Liver (tissue), 9 donors: Measurements from ENCODE around the gene CHMP5. TPM values are rescaled to one million over a fixed set of nuclear protein-coding genes. Genes with fewer than 3 reads are reported as not detected.

Experiments
- DNase-seq: peaks from one replicate; pipeline ENCODE4 v3.0.0-alpha.2; 2017; ENCODE audit warnings: low spot score
- H3K27ac ChIP-seq, 2 donors: one replicate each; pipeline ENCODE4 v1.7.0; 2013; ENCODE audit warnings: inconsistent platforms in 2 of 2, low read length in 2 of 2, control low read depth in 1 of 2, low read depth in 1 of 2, mild to moderate bottlenecking in 1 of 2
- H3K27me3 ChIP-seq, 4 donors: one replicate each; pipeline versions ENCODE4 v1.6.1 to v1.7.0; 2013; ENCODE audit warnings: low read length in 3 of 4, inconsistent platforms in 1 of 4, mild to moderate bottlenecking in 1 of 4, moderate library complexity in 1 of 4; ENCODE audit not compliant: control insufficient read depth in 4 of 4, insufficient read depth in 4 of 4
- H3K36me3 ChIP-seq, 4 donors: one replicate each; pipeline versions ENCODE4 v1.6.1 to v1.7.0; 2013; ENCODE audit warnings: low read length in 3 of 4, mild to moderate bottlenecking in 3 of 4, low read depth in 1 of 4, moderate library complexity in 1 of 4; ENCODE audit not compliant: control insufficient read depth in 4 of 4, insufficient read depth in 3 of 4
- H3K4me1 ChIP-seq, 4 donors: one replicate each; pipeline versions ENCODE4 v1.6.1 to v1.7.0; 2013; ENCODE audit warnings: low read length in 3 of 4, mild to moderate bottlenecking in 3 of 4, moderate library complexity in 1 of 4; ENCODE audit not compliant: control insufficient read depth in 4 of 4, insufficient read depth in 4 of 4
- H3K4me3 ChIP-seq, 3 donors: one replicate each; pipeline versions ENCODE4 v1.6.1 to v1.7.0; 2013; ENCODE audit warnings: low read length in 3 of 3, control low read depth in 1 of 3, low read depth in 1 of 3, mild to moderate bottlenecking in 1 of 3
- H3K9ac ChIP-seq, 2 donors: one replicate each; pipeline ENCODE4 v1.7.0; 2013; ENCODE audit warnings: low read length in 2 of 2, mild to moderate bottlenecking in 2 of 2, moderate library complexity in 2 of 2, control low read depth in 1 of 2, low read depth in 1 of 2
- H3K9me3 ChIP-seq, 4 donors: one replicate each; pipeline versions ENCODE4 v1.6.1 to v1.7.0; 2013; ENCODE audit warnings: low read length in 3 of 4; ENCODE audit not compliant: control insufficient read depth in 4 of 4
- EGR1 ChIP-seq, 2 donors: IDR thresholded peaks; 2 replicates each; pipeline ENCODE4 v1.6.1; 2016 to 2018; ENCODE audit warnings: antibody characterized with exemption in 2 of 2, low read depth in 2 of 2
- FOXA1 ChIP-seq: IDR thresholded peaks from 2 replicates; pipeline ENCODE4 v1.6.1; 2016; ENCODE audit warnings: antibody characterized with exemption
- FOXA2 ChIP-seq: IDR thresholded peaks from 2 replicates; pipeline ENCODE4 v1.6.1; 2016; ENCODE audit warnings: antibody characterized with exemption
- GABPA ChIP-seq, 2 donors: IDR thresholded peaks in 1 of 2; conservative IDR thresholded peaks in 1 of 2; 2 replicates each; pipeline ENCODE4 v1.6.1; 2016; ENCODE audit warnings: antibody characterized with exemption in 2 of 2, mild to moderate bottlenecking in 1 of 2, moderate library complexity in 1 of 2
- HNF4G ChIP-seq: IDR thresholded peaks from 2 replicates; pipeline ENCODE4 v1.6.1; 2016; ENCODE audit warnings: antibody characterized with exemption
- JUND ChIP-seq, 2 donors: IDR thresholded peaks; 2 replicates each; pipeline ENCODE4 v1.6.1; 2016; ENCODE audit warnings: antibody characterized with exemption in 2 of 2
- NR2F2 ChIP-seq: IDR thresholded peaks from 2 replicates; pipeline ENCODE4 v1.6.1; 2016; ENCODE audit warnings: antibody characterized with exemption
- RAD21 ChIP-seq, 2 donors: IDR thresholded peaks; 2 replicates each; pipeline ENCODE4 v1.6.1; 2016; ENCODE audit warnings: antibody characterized with exemption in 2 of 2, mild to moderate bottlenecking in 2 of 2
- RXRA ChIP-seq, 2 donors: IDR thresholded peaks; 2 replicates each; pipeline ENCODE4 v1.6.1; 2017 to 2018; ENCODE audit warnings: antibody characterized with exemption in 2 of 2, mild to moderate bottlenecking in 1 of 2
- SP1 ChIP-seq: IDR thresholded peaks from 2 replicates; pipeline ENCODE4 v1.6.1; 2018; ENCODE audit warnings: antibody characterized with exemption, mild to moderate bottlenecking
- TAF1 ChIP-seq: conservative IDR thresholded peaks from 2 replicates; pipeline ENCODE4 v1.6.1; 2016; ENCODE audit warnings: antibody characterized with exemption, mild to moderate bottlenecking
- YY1 ChIP-seq: IDR thresholded peaks from 2 replicates; pipeline ENCODE4 v1.6.1; 2016; ENCODE audit warnings: antibody characterized with exemption, mild to moderate bottlenecking
- WGBS: extraction: QIAGEN DNeasy Blood & Tissue Kit; methylation state at CpG from one replicate; pipeline ENCODE4 v1.1.7; 2013; 5-methylcytosine and 5-hydroxymethylcytosine counted together
- polyA plus RNA-seq, 2 donors: library from polyadenylated mRNA; stranded (reverse) in 1 of 2; unstranded in 1 of 2; fragments of 200-250 nt in 1 of 2; fragments of >200 nt in 1 of 2; fragmentation: Nextera tagmentation in 1 of 2; extraction: Ambion mirVana in 1 of 2; gene quantifications; one replicate each; pipeline versions ENCODE4 v1.2.1 to v1.2.3, GENCODE V29; 2013 to 2015
- total RNA-seq, 2 donors: library from RNA; depleted of rRNA; stranded (reverse); fragments of >200 nt; gene quantifications; one replicate each; pipeline ENCODE4 v1.2.3, GENCODE V29; 2014
- TF ChIP-seq, protein P1 (sequence below): fragments of 150-350 bp; IDR thresholded peaks from 2 replicates; pipeline ENCODE4 v1.5.1; 2017; ENCODE audit warnings: improper control_type of control experiment, low read depth, low read length; ENCODE audit not compliant: missing input control
- TF ChIP-seq, protein P2 (sequence below): IDR thresholded peaks from 2 replicates; pipeline ENCODE4 v1.6.1; 2016; ENCODE audit warnings: antibody characterized with exemption, mild to moderate bottlenecking
- TF ChIP-seq, protein P3 (sequence below): IDR thresholded peaks from 2 replicates; pipeline ENCODE4 v1.6.1; 2016; ENCODE audit warnings: antibody characterized with exemption
- TF ChIP-seq, protein P4 (sequence below): IDR thresholded peaks from 2 replicates; pipeline ENCODE4 v1.6.1; 2016; ENCODE audit warnings: antibody characterized with exemption
- TF ChIP-seq, protein P5 (sequence below): IDR thresholded peaks from 2 replicates; pipeline ENCODE4 v1.6.1; 2016; ENCODE audit warnings: antibody characterized with exemption
- donor health status: healthy.
- donor health status: healthy.
- donor health status: healthy.
- donor health status: healthy.
- donor health status: healthy.

Gene CHMP5
- total and polyA plus RNA-seq, 4 donors = 23.2 to 34.8 (median 27.8) TPM

DNA sequence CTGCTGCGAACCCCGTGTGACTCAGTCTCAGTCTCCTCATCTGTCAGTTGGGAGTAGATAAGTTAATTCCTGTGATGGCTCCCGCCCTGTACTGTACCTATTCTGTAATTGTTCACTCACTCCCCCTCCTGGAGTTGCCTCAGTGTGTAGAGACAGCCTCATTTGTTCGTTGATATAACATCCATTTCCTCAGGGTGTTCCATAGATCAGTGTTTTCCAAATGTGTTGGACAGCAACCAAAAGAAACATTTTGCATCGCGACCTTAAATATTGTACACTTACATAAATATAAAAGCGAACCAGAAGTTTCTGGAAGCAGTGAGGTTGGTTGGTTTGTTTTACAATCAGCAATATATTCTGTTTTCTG, 26.2 kb downstream of the CHMP5 start:
- Histone ChIP-seq H3K9ac (peak overlapping the region; percentile 91 to 96), H3K4me3 (peak overlapping the region; percentile 55 to 92 (median 91)), H3K36me3 (peaks cover 0 to 11% (median 3%) of the 10 kb centered on the region in 4 donors), H3K9me3 (no peaks in the 10 kb centered on the region), H3K27me3 (no peaks in the 10 kb centered on the region), H3K4me1 (peaks cover 22 to 59% (median 43%) of the 10 kb centered on the region in 4 donors), H3K27ac (peak overlapping the region; percentile 99 to 100)
- no peak for TF ChIP-seq FOXA2
- TF ChIP-seq RXRA (IDR thresholded peaks at IDR 0.05) = no peak
- TF ChIP-seq EGR1 (IDR thresholded peaks at IDR 0.05; ENCODE audit: low read depth in 2 of 2) = no peak
- TF ChIP-seq, protein P1, sequence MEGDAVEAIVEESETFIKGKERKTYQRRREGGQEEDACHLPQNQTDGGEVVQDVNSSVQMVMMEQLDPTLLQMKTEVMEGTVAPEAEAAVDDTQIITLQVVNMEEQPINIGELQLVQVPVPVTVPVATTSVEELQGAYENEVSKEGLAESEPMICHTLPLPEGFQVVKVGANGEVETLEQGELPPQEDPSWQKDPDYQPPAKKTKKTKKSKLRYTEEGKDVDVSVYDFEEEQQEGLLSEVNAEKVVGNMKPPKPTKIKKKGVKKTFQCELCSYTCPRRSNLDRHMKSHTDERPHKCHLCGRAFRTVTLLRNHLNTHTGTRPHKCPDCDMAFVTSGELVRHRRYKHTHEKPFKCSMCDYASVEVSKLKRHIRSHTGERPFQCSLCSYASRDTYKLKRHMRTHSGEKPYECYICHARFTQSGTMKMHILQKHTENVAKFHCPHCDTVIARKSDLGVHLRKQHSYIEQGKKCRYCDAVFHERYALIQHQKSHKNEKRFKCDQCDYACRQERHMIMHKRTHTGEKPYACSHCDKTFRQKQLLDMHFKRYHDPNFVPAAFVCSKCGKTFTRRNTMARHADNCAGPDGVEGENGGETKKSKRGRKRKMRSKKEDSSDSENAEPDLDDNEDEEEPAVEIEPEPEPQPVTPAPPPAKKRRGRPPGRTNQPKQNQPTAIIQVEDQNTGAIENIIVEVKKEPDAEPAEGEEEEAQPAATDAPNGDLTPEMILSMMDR = no peak
- TF ChIP-seq GABPA (IDR thresholded peaks at IDR 0.05 in 1 of 2, conservative IDR thresholded peaks at IDR 0.05 in 1 of 2) = no peak
- TF ChIP-seq RAD21 (IDR thresholded peaks at IDR 0.05) = no peak
- TF ChIP-seq FOXA1 = no peak
- TF ChIP-seq NR2F2 = no peak
- TF ChIP-seq, protein P2, sequence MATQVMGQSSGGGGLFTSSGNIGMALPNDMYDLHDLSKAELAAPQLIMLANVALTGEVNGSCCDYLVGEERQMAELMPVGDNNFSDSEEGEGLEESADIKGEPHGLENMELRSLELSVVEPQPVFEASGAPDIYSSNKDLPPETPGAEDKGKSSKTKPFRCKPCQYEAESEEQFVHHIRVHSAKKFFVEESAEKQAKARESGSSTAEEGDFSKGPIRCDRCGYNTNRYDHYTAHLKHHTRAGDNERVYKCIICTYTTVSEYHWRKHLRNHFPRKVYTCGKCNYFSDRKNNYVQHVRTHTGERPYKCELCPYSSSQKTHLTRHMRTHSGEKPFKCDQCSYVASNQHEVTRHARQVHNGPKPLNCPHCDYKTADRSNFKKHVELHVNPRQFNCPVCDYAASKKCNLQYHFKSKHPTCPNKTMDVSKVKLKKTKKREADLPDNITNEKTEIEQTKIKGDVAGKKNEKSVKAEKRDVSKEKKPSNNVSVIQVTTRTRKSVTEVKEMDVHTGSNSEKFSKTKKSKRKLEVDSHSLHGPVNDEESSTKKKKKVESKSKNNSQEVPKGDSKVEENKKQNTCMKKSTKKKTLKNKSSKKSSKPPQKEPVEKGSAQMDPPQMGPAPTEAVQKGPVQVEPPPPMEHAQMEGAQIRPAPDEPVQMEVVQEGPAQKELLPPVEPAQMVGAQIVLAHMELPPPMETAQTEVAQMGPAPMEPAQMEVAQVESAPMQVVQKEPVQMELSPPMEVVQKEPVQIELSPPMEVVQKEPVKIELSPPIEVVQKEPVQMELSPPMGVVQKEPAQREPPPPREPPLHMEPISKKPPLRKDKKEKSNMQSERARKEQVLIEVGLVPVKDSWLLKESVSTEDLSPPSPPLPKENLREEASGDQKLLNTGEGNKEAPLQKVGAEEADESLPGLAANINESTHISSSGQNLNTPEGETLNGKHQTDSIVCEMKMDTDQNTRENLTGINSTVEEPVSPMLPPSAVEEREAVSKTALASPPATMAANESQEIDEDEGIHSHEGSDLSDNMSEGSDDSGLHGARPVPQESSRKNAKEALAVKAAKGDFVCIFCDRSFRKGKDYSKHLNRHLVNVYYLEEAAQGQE = no peak
- TF ChIP-seq TAF1 = no peak
- TF ChIP-seq, protein P3, sequence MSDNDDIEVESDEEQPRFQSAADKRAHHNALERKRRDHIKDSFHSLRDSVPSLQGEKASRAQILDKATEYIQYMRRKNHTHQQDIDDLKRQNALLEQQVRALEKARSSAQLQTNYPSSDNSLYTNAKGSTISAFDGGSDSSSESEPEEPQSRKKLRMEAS = no peak
- no peak for TF ChIP-seq JUND (IDR thresholded peaks at IDR 0.05)
- no peak for TF ChIP-seq YY1
- TF ChIP-seq SP1 = no peak
- 11% methylated on average over 7 of the region's 7 CpGs for WGBS
- DNase-seq = no peak

DNA sequence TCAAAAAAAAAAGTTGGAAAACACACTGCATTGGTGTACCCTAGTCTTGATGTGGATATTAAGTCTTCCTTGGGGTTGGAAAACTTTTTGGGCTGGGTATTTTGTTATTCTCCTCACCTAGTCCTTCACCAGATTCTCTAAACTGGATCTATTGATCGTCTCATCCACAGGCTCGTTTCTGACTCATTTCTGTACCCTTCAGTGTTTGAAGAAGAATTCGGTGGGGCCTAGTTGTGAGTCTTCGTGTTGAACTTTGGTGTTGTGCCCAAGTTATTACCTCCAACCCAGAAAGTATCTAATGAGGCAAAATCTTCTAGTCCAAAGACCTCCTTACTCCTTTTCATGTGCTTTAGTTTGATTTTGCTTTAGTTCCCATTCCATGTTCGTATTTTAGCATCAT, 27.1 kb downstream of the CHMP5 start:
- WGBS = 76% methylated on average over 5 of the region's 5 CpGs
- Histone ChIP-seq H3K9ac (no peak overlapping the region), H3K27ac (peak overlapping the region; percentile 25 to 100), H3K4me3 (no peak overlapping the region), H3K36me3 (peaks cover 0 to 12% (median 7%) of the 10 kb centered on the region in 4 donors), H3K27me3 (no peaks in the 10 kb centered on the region), H3K4me1 (peaks cover 24 to 64% (median 50%) of the 10 kb centered on the region in 4 donors), H3K9me3 (no peaks in the 10 kb centered on the region)
- no peak for DNase-seq
- TF ChIP-seq, protein P4, sequence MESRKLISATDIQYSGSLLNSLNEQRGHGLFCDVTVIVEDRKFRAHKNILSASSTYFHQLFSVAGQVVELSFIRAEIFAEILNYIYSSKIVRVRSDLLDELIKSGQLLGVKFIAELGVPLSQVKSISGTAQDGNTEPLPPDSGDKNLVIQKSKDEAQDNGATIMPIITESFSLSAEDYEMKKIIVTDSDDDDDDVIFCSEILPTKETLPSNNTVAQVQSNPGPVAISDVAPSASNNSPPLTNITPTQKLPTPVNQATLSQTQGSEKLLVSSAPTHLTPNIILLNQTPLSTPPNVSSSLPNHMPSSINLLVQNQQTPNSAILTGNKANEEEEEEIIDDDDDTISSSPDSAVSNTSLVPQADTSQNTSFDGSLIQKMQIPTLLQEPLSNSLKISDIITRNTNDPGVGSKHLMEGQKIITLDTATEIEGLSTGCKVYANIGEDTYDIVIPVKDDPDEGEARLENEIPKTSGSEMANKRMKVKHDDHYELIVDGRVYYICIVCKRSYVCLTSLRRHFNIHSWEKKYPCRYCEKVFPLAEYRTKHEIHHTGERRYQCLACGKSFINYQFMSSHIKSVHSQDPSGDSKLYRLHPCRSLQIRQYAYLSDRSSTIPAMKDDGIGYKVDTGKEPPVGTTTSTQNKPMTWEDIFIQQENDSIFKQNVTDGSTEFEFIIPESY = no peak
- TF ChIP-seq HNF4G (no peak), TAF1 (no peak), FOXA2 (no peak), EGR1 (IDR thresholded peaks at IDR 0.05; ENCODE audit: low read depth in 2 of 2) (no peak), YY1 (no peak), RXRA (IDR thresholded peaks at IDR 0.05) (no peak), SP1 (no peak), RAD21 (IDR thresholded peaks at IDR 0.05) (no peak), GABPA (IDR thresholded peaks at IDR 0.05 in 1 of 2, conservative IDR thresholded peaks at IDR 0.05 in 1 of 2) (no peak)
- TF ChIP-seq, protein P3 = no peak
- TF ChIP-seq, protein P1 = no peak
- TF ChIP-seq, protein P5, sequence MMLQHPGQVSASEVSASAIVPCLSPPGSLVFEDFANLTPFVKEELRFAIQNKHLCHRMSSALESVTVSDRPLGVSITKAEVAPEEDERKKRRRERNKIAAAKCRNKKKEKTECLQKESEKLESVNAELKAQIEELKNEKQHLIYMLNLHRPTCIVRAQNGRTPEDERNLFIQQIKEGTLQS = no peak
